ENCODE data around the gene MAP2.

The MAP2 gene

GRCh38 chr2:209424781-209425470 lies 1.1 kb downstream of the MAP2 start:
- no peak for DNase-seq

GRCh38 chr2:209425471-209426071 lies 1.7 kb downstream of the MAP2 start:
- DNase-seq: no peak

GRCh38 chr2:209426432-209426831 lies 2.6 kb downstream of the MAP2 start:
- no peak for DNase-seq

- no peak for DNase-seq
Observed at GRCh38 chr2:209431701-209432100, 7.9 kb downstream of the MAP2 start.

GRCh38 chr2:209441541-209441940 lies 17.7 kb downstream of the MAP2 start:
- DNase-seq: no peak

- no peak for DNase-seq
Observed at GRCh38 chr2:209442939-209443338, 19.1 kb downstream of the MAP2 start.

GRCh38 chr2:209445485-209445884 lies 21.6 kb downstream of the MAP2 start:
- no peak for DNase-seq

GRCh38 chr2:209451209-209451834 lies 27.5 kb downstream of the MAP2 start:
- no peak for DNase-seq

- no peak for DNase-seq
Observed at GRCh38 chr2:209456489-209456888, 32.6 kb downstream of the MAP2 start.

GRCh38 chr2:209458008-209458979 lies 34.4 kb downstream of the MAP2 start:
- no peak for DNase-seq

- DNase-seq: no peak
Observed at GRCh38 chr2:209459359-209459758, 35.5 kb downstream of the MAP2 start.

GRCh38 chr2:209460151-209460761 lies 36.4 kb downstream of the MAP2 start:
- DNase-seq: no peak

- no peak for DNase-seq
Observed at GRCh38 chr2:209463226-209463625, 39.4 kb downstream of the MAP2 start.

- DNase-seq: no peak
Observed at GRCh38 chr2:209463835-209464234, 40.0 kb downstream of the MAP2 start.

GRCh38 chr2:209468846-209469245 lies 45.0 kb downstream of the MAP2 start:
- no peak for DNase-seq

- DNase-seq: no peak
Observed at GRCh38 chr2:209469481-209469880, 45.6 kb downstream of the MAP2 start.

- no peak for DNase-seq
Observed at GRCh38 chr2:209470466-209470865, 46.6 kb downstream of the MAP2 start.

- no peak for DNase-seq
Observed at GRCh38 chr2:209471037-209471436, 47.2 kb downstream of the MAP2 start.

GRCh38 chr2:209472112-209472832 lies 48.4 kb downstream of the MAP2 start:
- no peak for DNase-seq

GRCh38 chr2:209472871-209473270 lies 49.0 kb downstream of the MAP2 start:
- no peak for DNase-seq

- no peak for DNase-seq
Observed at GRCh38 chr2:209473930-209474419, 50.1 kb downstream of the MAP2 start.

GRCh38 chr2:209474960-209475359 lies 51.1 kb downstream of the MAP2 start:
- DNase-seq: no peak
